ENCODE measurements around the gene LSM12. TPM values are rescaled to one million over a fixed set of nuclear protein-coding genes. Genes with fewer than 3 reads are reported as not detected.
A peak's percentile ranks its signal among the peaks of the same experiment; 100 is the strongest.

The LSM12 gene
- total and polyA plus RNA-seq, 7 donors = 39.6 to 65.9 (median 47.9) TPM

GRCh38 chr17:44074911-44075285, 8.4 kb upstream of the LSM12 start:
- Histone ChIP-seq H3K4me3 (no peak overlapping the region), H3K4me1 (peaks cover 15% of the 10 kb centered on the region), H3K9me3 (no peaks in the 10 kb centered on the region), H3K27ac (no peak overlapping the region), H3K27me3 (ENCODE audit: insufficient read depth in 3 of 3, low read length in 2 of 3) (no peaks in the 10 kb centered on the region), H3K36me3 (ENCODE audit: insufficient read depth in 1 of 2, low read depth in 1 of 2) (peaks cover 0 to 59% of the 10 kb centered on the region in 2 donors)
- 82 to 87% (median 83%) methylated on average over 9 of the region's 9 CpGs for WGBS, 3 donors
- DNase-seq (no peak), ATAC-seq (no peak)
- intact Hi-C loops (cut with DNase I) = loop anchor here (5.0 kb wide), 2 partner anchors 32 to 37 kb away; no protein-coding TSS in a partner anchor
- no peak for TF ChIP-seq CTCF (IDR thresholded peaks at IDR 0.05)

GRCh38 chr17:44074231-44074910, 7.9 kb upstream of the LSM12 start:
- DNase-seq = no peak
- H3K9me3 ChIP-seq = no peaks in the 10 kb centered on the region
- H3K4me3 ChIP-seq = no peak overlapping the region
- H3K27me3 ChIP-seq (ENCODE audit: insufficient read depth in 3 of 3, low read length in 2 of 3) = no peaks in the 10 kb centered on the region
- intact Hi-C loops (cut with DNase I) = loop anchor here (5.0 kb wide), 2 partner anchors 33 to 38 kb away; no protein-coding TSS in a partner anchor
- no peak overlapping the region for H3K27ac ChIP-seq
- H3K36me3 ChIP-seq (ENCODE audit: insufficient read depth in 1 of 2, low read depth in 1 of 2) = peaks cover 0 to 54% of the 10 kb centered on the region in 2 donors
- no peak for TF ChIP-seq CTCF (IDR thresholded peaks at IDR 0.05)
- ATAC-seq = peak in 2 of 4 donors; percentile 9 to 16
- H3K4me1 ChIP-seq = peaks cover 19% of the 10 kb centered on the region
- WGBS, 3 donors = 48 to 61% (median 52%) methylated on average over 9 of the region's 9 CpGs

GRCh38 chr17:44071772-44072171, 5.3 kb upstream of the LSM12 start:
- intact Hi-C loops (cut with DNase I) = loop anchor here (2.0 to 5.0 kb wide), 3 partner anchors 23 to 41 kb away; no protein-coding TSS in a partner anchor
- peaks cover 25% of the 10 kb centered on the region for H3K4me1 ChIP-seq

GRCh38 chr17:44071198-44071520, 4.7 kb upstream of the LSM12 start:
- ATAC-seq (no peak), DNase-seq (no peak)
- no peaks in the 10 kb centered on the region for H3K9me3 ChIP-seq
- TF ChIP-seq CTCF (IDR thresholded peaks at IDR 0.05) = no peak
- H3K4me1 ChIP-seq = peaks cover 25% of the 10 kb centered on the region
- H3K27ac ChIP-seq = peak overlapping the region; percentile 90
- peaks cover 0 to 21% of the 10 kb centered on the region in 2 donors for H3K36me3 ChIP-seq (ENCODE audit: insufficient read depth in 1 of 2, low read depth in 1 of 2)
- intact Hi-C loops (cut with DNase I) = loop anchor here (2.0 to 5.0 kb wide), 3 partner anchors 24 to 41 kb away; no protein-coding TSS in a partner anchor
- WGBS, 3 donors = 3 to 4% (median 4%) methylated on average over 3 of the region's 3 CpGs
- no peaks in the 10 kb centered on the region for H3K27me3 ChIP-seq (ENCODE audit: insufficient read depth in 3 of 3, low read length in 2 of 3)
- peak overlapping the region; percentile 87 for H3K4me3 ChIP-seq

More at GRCh38 chr17:44071772-44072171, 5.3 kb upstream of the LSM12 start:
- Histone ChIP-seq H3K36me3 (ENCODE audit: insufficient read depth in 1 of 2, low read depth in 1 of 2) (peaks cover 0 to 28% of the 10 kb centered on the region in 2 donors), H3K9me3 (no peaks in the 10 kb centered on the region), H3K4me3 (peak overlapping the region; percentile 87), H3K27ac (peak overlapping the region; percentile 90), H3K27me3 (ENCODE audit: insufficient read depth in 3 of 3, low read length in 2 of 3) (no peaks in the 10 kb centered on the region)
- TF ChIP-seq CTCF (IDR thresholded peaks at IDR 0.05) = no peak
- no peak for DNase-seq
- WGBS, 3 donors = 46 to 52% (median 49%) methylated on average over 2 of the region's 2 CpGs
- no peak for ATAC-seq

Measured in psoas muscle (tissue), 8 donors.